ENCODE measurements around the gene DNAAF9. TPM values are rescaled to one million over a fixed set of nuclear protein-coding genes. Genes with fewer than 3 reads are reported as not detected.

The DNAAF9 gene
- total RNA-seq, 1 donor from 2014 or later: 24.8 TPM

DNA sequence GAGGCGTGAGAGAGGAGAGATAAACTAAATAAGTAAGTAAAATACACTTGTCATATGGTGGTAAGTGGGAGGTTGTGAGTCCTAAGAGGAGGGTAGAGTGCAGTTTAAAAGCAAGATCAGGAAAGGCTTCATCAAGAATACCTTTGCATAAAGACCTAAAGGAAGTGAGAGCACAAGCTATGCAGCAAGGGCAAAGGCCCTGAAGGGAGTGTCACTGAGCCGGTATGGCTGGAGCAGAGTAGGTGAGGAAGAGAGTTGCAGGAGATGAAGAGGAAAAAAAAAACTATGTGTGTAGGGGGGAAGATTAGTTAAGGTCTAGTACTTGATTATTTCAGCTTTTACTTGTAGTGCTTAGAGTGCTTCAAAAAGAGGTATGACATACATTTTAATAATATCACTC, 11.0 kb downstream of the DNAAF9 start:
- H3K4me1 ChIP-seq: peaks cover 5% of the 10 kb centered on the region
- intact Hi-C loops (cut with DNase I): no loop called here
- no peaks in the 10 kb centered on the region for H3K36me3 ChIP-seq
- ATAC-seq (no peak), DNase-seq (no peak)
- H3K27ac ChIP-seq: no peak overlapping the region
- TF ChIP-seq, protein P1, sequence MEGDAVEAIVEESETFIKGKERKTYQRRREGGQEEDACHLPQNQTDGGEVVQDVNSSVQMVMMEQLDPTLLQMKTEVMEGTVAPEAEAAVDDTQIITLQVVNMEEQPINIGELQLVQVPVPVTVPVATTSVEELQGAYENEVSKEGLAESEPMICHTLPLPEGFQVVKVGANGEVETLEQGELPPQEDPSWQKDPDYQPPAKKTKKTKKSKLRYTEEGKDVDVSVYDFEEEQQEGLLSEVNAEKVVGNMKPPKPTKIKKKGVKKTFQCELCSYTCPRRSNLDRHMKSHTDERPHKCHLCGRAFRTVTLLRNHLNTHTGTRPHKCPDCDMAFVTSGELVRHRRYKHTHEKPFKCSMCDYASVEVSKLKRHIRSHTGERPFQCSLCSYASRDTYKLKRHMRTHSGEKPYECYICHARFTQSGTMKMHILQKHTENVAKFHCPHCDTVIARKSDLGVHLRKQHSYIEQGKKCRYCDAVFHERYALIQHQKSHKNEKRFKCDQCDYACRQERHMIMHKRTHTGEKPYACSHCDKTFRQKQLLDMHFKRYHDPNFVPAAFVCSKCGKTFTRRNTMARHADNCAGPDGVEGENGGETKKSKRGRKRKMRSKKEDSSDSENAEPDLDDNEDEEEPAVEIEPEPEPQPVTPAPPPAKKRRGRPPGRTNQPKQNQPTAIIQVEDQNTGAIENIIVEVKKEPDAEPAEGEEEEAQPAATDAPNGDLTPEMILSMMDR (IDR thresholded peaks at IDR 0.05): no peak
- no peaks in the 10 kb centered on the region for H3K9me3 ChIP-seq
- H3K4me3 ChIP-seq: no peak overlapping the region
- no peaks in the 10 kb centered on the region for H3K27me3 ChIP-seq

DNA sequence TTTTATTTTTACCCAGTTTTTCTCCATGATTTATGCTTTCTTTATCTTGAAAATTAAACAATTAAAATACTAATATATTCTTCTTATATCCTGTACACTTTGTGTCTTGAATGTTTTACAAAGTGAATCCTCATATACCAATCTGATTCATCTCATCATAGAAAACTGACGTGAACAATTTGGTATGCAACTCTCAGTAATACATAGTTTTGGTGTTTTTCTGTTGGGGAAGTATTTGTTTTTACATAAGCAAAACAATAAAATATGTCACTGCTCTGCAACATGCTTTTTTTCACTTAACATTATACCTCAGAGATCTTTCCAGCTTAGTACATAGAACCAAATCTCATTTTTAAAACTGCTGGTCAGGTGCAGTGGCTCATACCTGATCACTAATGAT, 14.7 kb downstream of the DNAAF9 start:
- Histone ChIP-seq H3K36me3 (no peaks in the 10 kb centered on the region), H3K27me3 (no peaks in the 10 kb centered on the region), H3K4me1 (no peaks in the 10 kb centered on the region), H3K27ac (no peak overlapping the region), H3K4me3 (no peak overlapping the region), H3K9me3 (no peaks in the 10 kb centered on the region)
- no peak for DNase-seq
- TF ChIP-seq, protein P1 (IDR thresholded peaks at IDR 0.05): no peak
- ATAC-seq: no peak
- intact Hi-C loops (cut with DNase I): no loop called here

DNA sequence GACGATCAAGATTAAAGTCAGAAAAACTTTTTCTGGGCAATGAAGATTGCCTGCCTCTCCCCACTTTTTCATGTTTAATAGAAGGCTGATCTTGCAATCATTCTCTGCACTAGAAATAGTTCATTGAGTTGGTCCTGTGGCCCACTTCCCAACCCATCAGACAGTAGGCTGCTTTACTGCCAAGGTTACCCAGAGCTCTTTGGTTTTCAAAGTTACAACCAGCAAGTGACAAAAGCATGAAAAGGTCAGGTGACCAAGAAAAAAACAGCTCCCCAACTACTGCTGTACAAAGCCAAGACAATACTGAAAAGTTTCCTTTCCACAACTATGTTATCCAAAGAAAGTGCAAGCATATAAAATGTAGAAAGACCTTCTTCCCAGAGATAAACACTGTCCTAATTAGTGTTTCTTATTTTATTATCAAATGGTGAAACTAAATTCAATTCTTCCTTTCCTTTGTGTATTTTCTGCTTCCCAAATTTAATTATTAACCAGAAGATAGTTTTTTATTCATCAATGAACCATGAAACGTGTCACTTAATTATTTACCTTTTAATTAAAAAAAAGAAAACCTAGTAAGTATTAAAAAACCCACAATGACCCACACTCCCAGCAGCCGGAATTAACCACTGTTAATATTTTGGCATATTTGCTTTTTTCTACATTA, 16.6 kb downstream of the DNAAF9 start:
- no peaks in the 10 kb centered on the region for H3K36me3 ChIP-seq
- no peak overlapping the region for H3K27ac ChIP-seq
- TF ChIP-seq, protein P1 (IDR thresholded peaks at IDR 0.05): no peak
- no peak overlapping the region for H3K4me3 ChIP-seq
- intact Hi-C loops (cut with DNase I): no loop called here
- H3K9me3 ChIP-seq: peaks cover 3% of the 10 kb centered on the region
- ATAC-seq (no peak), DNase-seq (no peak)
- no peaks in the 10 kb centered on the region for H3K4me1 ChIP-seq
- no peaks in the 10 kb centered on the region for H3K27me3 ChIP-seq

DNA sequence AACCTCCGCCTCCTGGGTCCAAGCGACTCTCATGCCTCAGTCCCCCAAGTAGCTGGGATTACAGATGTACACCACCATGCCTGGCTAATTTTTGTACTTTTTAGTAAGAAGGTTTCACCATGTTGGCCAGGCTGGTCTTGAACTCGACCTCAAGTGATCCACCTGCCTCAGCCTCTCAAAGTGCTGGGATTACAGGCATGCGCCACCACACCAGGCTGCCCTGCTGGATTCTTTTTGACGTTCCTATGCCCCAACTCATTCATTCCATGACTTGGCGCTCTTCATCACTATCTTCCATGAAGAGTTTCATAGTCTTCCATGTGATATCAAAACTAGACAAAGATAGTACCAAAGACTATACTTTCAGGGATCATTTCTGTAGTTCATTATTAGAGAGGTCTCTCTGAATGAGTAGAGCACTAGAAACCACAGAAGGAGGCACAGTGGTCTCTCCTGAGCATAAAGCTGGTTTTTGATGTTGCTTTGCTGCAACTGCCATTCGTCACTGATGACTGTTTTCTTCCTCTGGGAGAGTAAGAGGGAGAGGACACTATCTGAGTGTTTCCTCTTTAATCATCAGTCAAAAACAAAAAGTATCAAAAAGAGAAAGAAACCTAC, 23.5 kb downstream of the DNAAF9 start:
- ATAC-seq: no peak
- no peak overlapping the region for H3K4me3 ChIP-seq
- H3K9me3 ChIP-seq: peaks cover 9% of the 10 kb centered on the region
- peaks cover 21% of the 10 kb centered on the region for H3K36me3 ChIP-seq
- no peaks in the 10 kb centered on the region for H3K4me1 ChIP-seq
- TF ChIP-seq, protein P1 (IDR thresholded peaks at IDR 0.05): no peak
- no peak for DNase-seq
- no peaks in the 10 kb centered on the region for H3K27me3 ChIP-seq
- no peak overlapping the region for H3K27ac ChIP-seq
- intact Hi-C loops (cut with DNase I): no loop called here

DNA sequence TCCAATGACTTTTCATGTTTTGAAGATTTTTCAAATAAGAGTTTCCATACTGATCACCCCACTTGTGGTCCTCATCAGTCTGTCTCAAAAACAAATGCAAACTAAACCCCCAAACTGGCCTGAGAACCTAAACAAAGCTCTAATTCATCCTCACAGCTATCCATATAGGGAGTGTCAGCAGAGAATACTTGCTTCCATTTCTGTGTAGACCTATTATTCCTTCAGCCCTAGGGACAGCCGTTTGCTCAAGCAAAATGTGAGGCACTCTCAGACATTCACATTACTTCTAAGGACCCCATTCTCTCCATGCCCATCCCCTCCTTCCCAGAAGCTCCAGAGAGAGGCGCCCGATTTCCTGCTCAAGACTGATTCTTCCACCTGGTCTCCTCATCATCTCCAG, 24.6 kb downstream of the DNAAF9 start:
- Histone ChIP-seq H3K9me3 (peaks cover 9% of the 10 kb centered on the region), H3K4me3 (no peak overlapping the region), H3K27ac (no peak overlapping the region), H3K4me1 (peaks cover 9% of the 10 kb centered on the region), H3K27me3 (no peaks in the 10 kb centered on the region), H3K36me3 (peaks cover 21% of the 10 kb centered on the region)
- DNase-seq (no peak), ATAC-seq (no peak)
- TF ChIP-seq, protein P1 (IDR thresholded peaks at IDR 0.05): no peak
- intact Hi-C loops (cut with DNase I): no loop called here
